CD4-positive, alpha-beta memory T cell (primary cell): Measurements from ENCODE around the gene DCST1. TPM values are rescaled to one million over a fixed set of nuclear protein-coding genes. Genes with fewer than 3 reads are reported as not detected.

Source experiments
- CTCF ChIA-PET: fragments of 350-600 bp; sonication (Branson Sonifier 250); formaldehyde crosslinking; loops from one replicate; lab custom pipeline; 2021; ENCODE audit warnings: inconsistent platforms; ENCODE audit not compliant: partially characterized antibody; lab: Charles Lee
- POLR2A ChIA-PET: fragments of 350-600 bp; sonication (Branson Sonifier 250); formaldehyde crosslinking; loops from one replicate; lab custom pipeline; 2021; ENCODE audit not compliant: partially characterized antibody; lab: Charles Lee
- DNase-seq, 5 donors: peaks; one replicate each; pipeline versions ENCODE4 v3.0.0 to v3.0.0-alpha.2; 2020 to 2022; ENCODE audit warnings: mixed read lengths in 1 of 5
- H3K27ac ChIP-seq: one replicate; pipeline ENCODE4 v1.7.0; 2013; ENCODE audit warnings: low read depth, low read length
- H3K27me3 ChIP-seq: 2 replicates; pipeline ENCODE4 v1.7.0; 2013; ENCODE audit warnings: mild to moderate bottlenecking, low read length, moderate library complexity; ENCODE audit not compliant: insufficient read depth
- H3K36me3 ChIP-seq: 2 replicates; pipeline ENCODE4 v1.7.0; 2013; ENCODE audit warnings: mild to moderate bottlenecking, low read length, moderate library complexity; ENCODE audit not compliant: insufficient read depth
- H3K4me1 ChIP-seq: 2 replicates; pipeline ENCODE4 v1.7.0; 2013; ENCODE audit warnings: mild to moderate bottlenecking, low read length, moderate library complexity; ENCODE audit not compliant: insufficient read depth
- H3K4me3 ChIP-seq, 2 donors: one replicate each; pipeline ENCODE4 v1.7.0; 2013; ENCODE audit warnings: low read length in 2 of 2, mild to moderate bottlenecking in 1 of 2
- H3K9me3 ChIP-seq, 2 donors: one replicate each; pipeline ENCODE4 v1.7.0; 2013; ENCODE audit warnings: low read length in 2 of 2, control low read depth in 1 of 2; ENCODE audit not compliant: control insufficient read depth in 1 of 2
- H3K27ac Mint-ChIP-seq, 7 donors: one replicate each; pipeline ENCODE4 v1.8.0; 2020 to 2021; ENCODE audit warnings: mixed read lengths in 7 of 7, mild to moderate bottlenecking in 6 of 7, inconsistent platforms in 3 of 7, moderate library complexity in 3 of 7
- H3K27me3 Mint-ChIP-seq, 2 donors: one replicate each; pipeline ENCODE4 v1.8.0; 2020 to 2021; ENCODE audit warnings: mixed read lengths in 2 of 2
- H3K36me3 Mint-ChIP-seq, 2 donors: one replicate each; pipeline ENCODE4 v1.8.0; 2020 to 2021; ENCODE audit warnings: mixed read lengths in 2 of 2, inconsistent platforms in 1 of 2, mild to moderate bottlenecking in 1 of 2
- H3K4me1 Mint-ChIP-seq, 4 donors: one replicate each; pipeline ENCODE4 v1.8.0; 2020 to 2021; ENCODE audit warnings: mixed read lengths in 4 of 4, mild to moderate bottlenecking in 1 of 4
- H3K4me3 Mint-ChIP-seq, 8 donors: one replicate each; pipeline ENCODE4 v1.8.0; 2020 to 2021; ENCODE audit warnings: mixed read lengths in 8 of 8, mild to moderate bottlenecking in 7 of 8, moderate library complexity in 6 of 8, inconsistent platforms in 3 of 8
- H3K9me3 Mint-ChIP-seq, 8 donors: one replicate each; pipeline ENCODE4 v1.8.0; 2020 to 2021; ENCODE audit warnings: mixed read lengths in 8 of 8, mild to moderate bottlenecking in 5 of 8, inconsistent platforms in 3 of 8, moderate library complexity in 1 of 8
- intact Hi-C: fragments of 100-400 bp; cut with micrococcal nuclease; formaldehyde crosslinking; loops from one replicate; pipeline ENCODE4 v1.15.1; 2023
- polyA plus RNA-seq, 2 donors: library from polyadenylated mRNA; unstranded; fragments of 300-500 nt; fragmentation: Illumina TruSeq; gene quantifications; one replicate each; pipeline ENCODE4 v1.2.3, GENCODE V29; 2021
- total RNA-seq, 2 experiments: library from RNA; stranded (reverse); gene quantifications; one replicate each; pipeline ENCODE4 v1.2.3, GENCODE V29; 2021

The DCST1 gene
- total and polyA plus RNA-seq, 4 experiments from 2014 or later = 0.14 TPM; not detected in 3

DNA sequence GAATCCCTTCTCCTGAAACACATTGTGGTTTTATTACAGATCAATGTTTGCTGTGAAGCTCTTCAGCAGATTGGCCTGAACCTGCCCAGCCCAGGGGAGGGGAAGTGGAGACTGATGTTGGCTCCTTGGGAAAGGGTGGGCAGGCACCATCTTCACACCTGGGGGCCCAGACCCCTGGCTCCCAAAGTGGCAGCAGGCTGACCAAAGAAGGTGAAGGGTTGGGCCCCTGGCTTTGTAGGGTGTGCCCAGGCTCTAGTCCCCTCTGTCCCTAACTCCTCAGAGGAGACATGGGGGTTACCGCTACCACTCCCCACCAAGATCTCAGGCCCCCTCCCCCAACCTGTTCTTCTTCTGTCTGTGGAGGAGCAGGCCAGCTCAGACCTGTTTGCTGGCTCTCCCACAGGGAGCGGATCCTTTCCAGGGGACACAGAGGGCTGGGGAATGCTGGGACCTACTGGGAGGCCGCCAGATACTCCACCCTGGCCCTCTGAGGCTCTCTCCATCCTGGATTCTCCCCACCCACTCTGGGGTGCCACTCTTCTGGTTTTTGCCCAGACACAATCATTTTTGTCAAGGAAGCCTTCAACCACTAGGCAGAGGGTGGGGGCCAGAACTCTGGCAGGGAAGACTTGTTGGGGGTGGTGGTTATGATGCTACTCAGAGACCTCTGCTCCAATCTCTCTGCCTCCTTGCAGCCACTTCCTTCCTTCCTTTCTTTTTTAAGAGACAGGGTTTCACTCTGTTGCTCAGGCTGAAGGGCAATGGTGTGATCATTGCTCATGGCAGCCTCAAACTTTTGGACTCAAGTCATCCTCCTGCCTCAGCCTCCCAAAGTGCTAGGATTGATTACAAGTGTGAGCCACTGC lies 40.0 kb downstream of the DCST1 start:
- Histone ChIP-seq H3K9me3 (no peaks in the 10 kb centered on the region), H3K4me3 (no peak overlapping the region), H3K27ac (no peak overlapping the region), H3K27me3 (no peaks in the 10 kb centered on the region), H3K4me1 (peaks cover 36% of the 10 kb centered on the region), H3K36me3 (no peaks in the 10 kb centered on the region)
- H3K27ac Mint-ChIP-seq = peak overlapping the region in 3 of 7 donors; percentile 48 to 52 (median 50)
- no peaks in the 10 kb centered on the region for H3K27me3 Mint-ChIP-seq
- peaks cover 14 to 61% (median 33%) of the 10 kb centered on the region in 4 donors for H3K4me1 Mint-ChIP-seq
- POLR2A ChIA-PET = interaction anchor here (1.3 to 3.9 kb wide), 3 partner anchors 9 to 12 kb away, joined by 3 to 19 read pairs (median 12); partner anchors contain the start of gene EFNA4
- intact Hi-C loops = no loop called here
- CTCF ChIA-PET = interaction anchor here (2.6 to 4.2 kb wide), 2 partner anchors 12 to 29 kb away, joined by 10 to 26 read pairs; no protein-coding TSS in a partner anchor
- peak overlapping the region in 2 of 8 donors; percentile 20 to 54 for H3K4me3 Mint-ChIP-seq
- H3K9me3 Mint-ChIP-seq = no peaks in the 10 kb centered on the region
- peaks cover 4 to 5% of the 10 kb centered on the region in 2 donors for H3K36me3 Mint-ChIP-seq
- DNase-seq = peak in 1 of 5 donors; percentile 26

DNA sequence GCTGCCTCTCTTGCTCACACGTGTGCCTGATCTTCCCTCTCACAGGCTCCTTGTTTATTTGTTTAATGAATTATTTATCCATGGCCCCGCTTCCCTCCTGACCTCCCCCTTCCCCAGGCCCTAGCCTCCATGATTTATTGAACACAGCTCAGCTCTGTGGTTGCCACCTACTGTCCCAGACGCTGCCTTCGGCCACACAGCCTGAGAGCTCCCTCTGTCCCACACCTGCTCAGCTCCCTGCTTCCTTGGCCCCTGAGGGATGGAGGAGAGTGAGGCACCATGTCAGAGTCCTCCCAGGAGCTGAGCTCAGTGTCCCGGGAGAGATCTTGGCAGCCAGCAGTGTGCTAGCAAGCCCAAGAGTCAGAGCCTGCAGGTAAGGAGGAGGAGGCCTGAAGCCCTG lies 41.9 kb downstream of the DCST1 start:
- ChIA-PET CTCF (interaction anchor here (1.0 to 4.2 kb wide), 7 partner anchors 10 to 93 kb away, joined by 3 to 26 read pairs (median 5); no protein-coding TSS in a partner anchor), POLR2A (interaction anchor here (0.7 kb wide), 1 partner anchor 11 kb away, joined by 4 read pairs; no protein-coding TSS in a partner anchor)
- no peaks in the 10 kb centered on the region for H3K36me3 Mint-ChIP-seq
- H3K27ac Mint-ChIP-seq = peak overlapping the region in 1 of 7 donors; percentile 71
- H3K4me1 ChIP-seq = peaks cover 45% of the 10 kb centered on the region
- H3K27me3 ChIP-seq = no peaks in the 10 kb centered on the region
- H3K9me3 Mint-ChIP-seq = no peaks in the 10 kb centered on the region
- no peak overlapping the region for H3K4me3 ChIP-seq
- no peak overlapping the region for H3K4me3 Mint-ChIP-seq
- intact Hi-C loops = no loop called here
- H3K27me3 Mint-ChIP-seq = peaks cover 0 to 5% of the 10 kb centered on the region in 2 donors
- no peak overlapping the region for H3K27ac ChIP-seq
- DNase-seq = no peak
- H3K4me1 Mint-ChIP-seq = peaks cover 22 to 64% (median 40%) of the 10 kb centered on the region in 4 donors
- H3K36me3 ChIP-seq = no peaks in the 10 kb centered on the region
- H3K9me3 ChIP-seq = no peaks in the 10 kb centered on the region

DNA sequence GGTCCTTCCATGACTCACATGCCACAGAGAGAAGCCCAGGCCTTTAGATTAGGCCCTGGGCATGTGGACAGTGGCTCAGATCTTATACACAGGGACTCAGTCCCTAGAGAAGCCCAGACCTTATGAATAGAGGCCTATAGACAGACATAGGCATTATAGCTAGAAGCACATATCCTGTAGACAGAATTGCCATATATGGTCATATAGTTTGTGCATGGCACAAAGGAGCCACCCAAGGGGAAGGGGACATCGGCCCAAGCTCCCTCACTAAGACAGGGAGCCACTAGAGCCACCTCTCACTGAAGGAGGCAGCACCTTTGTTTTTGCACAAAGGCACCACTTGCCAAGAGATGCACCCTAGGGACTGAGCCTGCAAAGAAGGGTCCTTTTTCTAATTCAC lies 42.7 kb downstream of the DCST1 start:
- ChIA-PET CTCF (interaction anchor here (1.0 to 4.2 kb wide), 5 partner anchors 9 to 92 kb away, joined by 3 to 26 read pairs (median 5); no protein-coding TSS in a partner anchor), POLR2A (interaction anchor here (1.5 kb wide), 1 partner anchor 12 kb away, joined by 3 read pairs; the partner anchor contains the start of gene EFNA4)
- Mint-ChIP-seq H3K27me3 (peaks cover 3 to 10% of the 10 kb centered on the region in 2 donors), H3K27ac (peak overlapping the region in 2 of 7 donors; percentile 2 to 76), H3K4me1 (peaks cover 25 to 64% (median 42%) of the 10 kb centered on the region in 4 donors), H3K9me3 (no peaks in the 10 kb centered on the region), H3K4me3 (peak overlapping the region in 1 of 8 donors; percentile 52), H3K36me3 (no peaks in the 10 kb centered on the region)
- H3K4me3 ChIP-seq = no peak overlapping the region
- no peak for DNase-seq
- H3K9me3 ChIP-seq = no peaks in the 10 kb centered on the region
- intact Hi-C loops = no loop called here
- H3K4me1 ChIP-seq = peaks cover 46% of the 10 kb centered on the region
- H3K27me3 ChIP-seq = peaks cover 4% of the 10 kb centered on the region
- H3K27ac ChIP-seq = no peak overlapping the region
- H3K36me3 ChIP-seq = no peaks in the 10 kb centered on the region

DNA sequence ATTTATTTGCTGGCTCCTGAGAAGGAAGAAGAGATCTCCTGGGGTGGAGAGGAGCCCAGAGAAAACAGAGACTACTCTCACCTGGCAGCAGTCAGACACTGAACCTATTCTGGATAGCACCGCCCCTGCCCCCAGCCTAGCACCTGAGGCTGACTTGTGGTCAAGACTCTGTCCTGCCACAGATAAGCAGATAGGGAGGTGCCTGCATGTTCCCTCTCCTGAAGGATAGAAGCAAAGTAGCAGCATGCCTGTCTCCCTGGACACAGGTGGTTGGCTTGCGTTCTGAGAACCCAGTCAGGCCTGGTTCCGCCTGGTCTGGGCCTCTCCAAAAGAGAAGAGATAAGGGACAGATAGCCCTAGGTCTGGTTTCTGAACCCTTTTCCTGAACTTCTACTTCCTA lies 43.7 kb downstream of the DCST1 start:
- Histone ChIP-seq H3K36me3 (no peaks in the 10 kb centered on the region), H3K27me3 (peaks cover 12% of the 10 kb centered on the region), H3K27ac (no peak overlapping the region), H3K4me1 (peaks cover 49% of the 10 kb centered on the region), H3K4me3 (no peak overlapping the region), H3K9me3 (no peaks in the 10 kb centered on the region)
- no peak for DNase-seq
- Mint-ChIP-seq H3K4me3 (peak overlapping the region in 4 of 8 donors; percentile 18 to 52 (median 34)), H3K36me3 (no peaks in the 10 kb centered on the region), H3K4me1 (peaks cover 27 to 63% (median 42%) of the 10 kb centered on the region in 4 donors), H3K27me3 (peaks cover 7 to 16% of the 10 kb centered on the region in 2 donors), H3K9me3 (no peaks in the 10 kb centered on the region), H3K27ac (peak overlapping the region in 4 of 7 donors; percentile 4 to 76 (median 18))
- ChIA-PET POLR2A (interaction anchor here (1.5 kb wide), 1 partner anchor 13 kb away, joined by 3 read pairs; the partner anchor contains the start of gene EFNA4), CTCF (interaction anchor here (1.5 to 2.4 kb wide), 2 partner anchors 14 to 15 kb away, joined by 5 to 10 read pairs; partner anchors contain the start of gene EFNA4)
- intact Hi-C loops = no loop called here

DNA sequence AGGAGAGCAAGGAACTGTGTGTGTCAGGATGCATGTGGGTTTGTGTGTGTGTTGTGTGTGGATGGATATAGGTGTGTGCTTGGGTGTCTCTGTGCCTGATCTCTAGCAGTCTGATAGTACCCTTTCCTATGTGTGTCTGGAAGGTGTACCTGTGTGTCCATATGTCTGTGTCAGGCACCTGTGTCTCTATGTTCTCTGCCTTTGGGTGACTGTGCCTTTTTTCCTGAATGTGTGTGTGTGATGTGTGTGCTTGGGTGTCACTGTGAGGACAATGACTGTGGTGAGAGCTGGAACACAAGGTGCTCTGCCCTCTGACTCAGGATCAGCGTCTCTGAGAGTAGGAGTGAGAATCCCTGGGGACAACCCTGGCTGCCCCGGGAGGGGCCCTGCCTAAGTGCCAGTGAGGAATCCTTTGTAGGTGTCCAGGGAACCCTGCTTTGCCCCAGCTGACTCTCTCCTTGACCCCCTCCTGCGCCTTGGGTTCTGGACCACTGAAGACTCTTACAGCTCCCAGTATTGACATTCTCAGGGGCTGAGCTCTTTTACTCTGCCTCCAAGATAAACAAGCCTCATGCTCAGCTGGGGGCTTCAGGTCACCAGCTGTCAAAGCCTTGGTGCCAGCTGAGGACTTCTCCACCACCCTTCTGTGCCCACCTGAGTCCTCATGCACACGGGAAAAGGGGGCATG lies 44.3 kb downstream of the DCST1 start:
- no peak overlapping the region for H3K4me3 ChIP-seq
- intact Hi-C loops = no loop called here
- Mint-ChIP-seq H3K36me3 (no peaks in the 10 kb centered on the region), H3K27me3 (peaks cover 7 to 21% of the 10 kb centered on the region in 2 donors), H3K9me3 (no peaks in the 10 kb centered on the region), H3K4me3 (peak overlapping the region; percentile 26 to 88 (median 55)), H3K4me1 (peaks cover 27 to 65% (median 44%) of the 10 kb centered on the region in 4 donors), H3K27ac (peak overlapping the region in 4 of 7 donors; percentile 2 to 70 (median 32))
- H3K9me3 ChIP-seq = no peaks in the 10 kb centered on the region
- H3K36me3 ChIP-seq = no peaks in the 10 kb centered on the region
- no peak overlapping the region for H3K27ac ChIP-seq
- peaks cover 55% of the 10 kb centered on the region for H3K4me1 ChIP-seq
- CTCF ChIA-PET = interaction anchor here (0.6 to 2.4 kb wide), 5 partner anchors 13 to 173 kb away, joined by 3 to 10 read pairs (median 3); partner anchors contain the start of gene EFNA4
- POLR2A ChIA-PET = interaction anchor here (0.5 to 1.9 kb wide), 6 partner anchors 14 to 1418 kb away, joined by 3 to 10 read pairs (median 3); partner anchors contain the start of genes ADAM15 and EFNA4
- DNase-seq = no peak
- H3K27me3 ChIP-seq = peaks cover 18% of the 10 kb centered on the region

DNA sequence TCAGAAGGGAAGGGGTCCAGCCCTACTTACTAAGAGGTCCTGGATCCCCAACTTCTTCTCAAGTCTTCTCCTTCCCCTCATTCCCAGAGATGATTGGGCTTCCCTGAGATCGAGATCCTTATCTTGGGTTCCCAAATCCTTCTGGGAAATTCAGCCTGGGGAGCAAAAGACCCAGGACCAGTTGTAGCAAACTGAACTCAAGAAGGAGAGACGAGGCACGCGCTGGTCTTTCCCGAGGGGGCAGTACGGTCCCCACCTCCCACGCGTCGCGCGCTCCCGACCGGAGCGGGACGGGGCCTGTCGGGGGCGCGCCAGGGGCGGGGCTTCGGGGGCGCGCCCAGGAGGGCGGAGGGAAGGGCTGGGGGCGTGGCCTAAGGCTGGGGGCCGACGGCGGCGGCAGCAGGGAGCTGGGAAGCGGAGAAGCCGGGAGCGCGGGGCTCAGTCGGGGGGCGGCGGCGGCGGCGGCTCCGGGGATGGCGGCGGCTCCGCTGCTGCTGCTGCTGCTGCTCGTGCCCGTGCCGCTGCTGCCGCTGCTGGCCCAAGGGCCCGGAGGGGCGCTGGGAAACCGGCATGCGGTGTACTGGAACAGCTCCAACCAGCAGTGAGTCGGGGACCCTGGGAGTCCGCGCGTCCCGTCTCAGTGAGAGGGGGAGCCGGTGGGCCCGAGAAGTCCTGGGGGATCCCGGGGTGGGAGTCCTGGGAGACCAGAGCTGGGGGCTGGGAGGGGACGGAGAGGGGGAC lies 45.0 kb downstream of the DCST1 start, which contains the start of gene EFNA3:
TSS of gene EFNA3 (plus strand) at position 369 of the 741 bp plus-strand sequence. CDS start at position 474, 105 bp downstream.
- ChIA-PET CTCF (interaction anchor here (0.6 to 2.4 kb wide), 7 partner anchors 16 to 173 kb away, joined by 3 to 10 read pairs (median 3); partner anchors contain the start of gene EFNA4), POLR2A (interaction anchor here (0.5 to 2.9 kb wide), 8 partner anchors 8 to 1418 kb away, joined by 3 to 16 read pairs (median 4); partner anchors contain the start of genes ADAM15 and EFNA4)
- Histone ChIP-seq H3K4me1 (peaks cover 55% of the 10 kb centered on the region), H3K36me3 (no peaks in the 10 kb centered on the region), H3K9me3 (no peaks in the 10 kb centered on the region), H3K27me3 (peaks cover 25% of the 10 kb centered on the region), H3K27ac (no peak within 1 kb of the TSS), H3K4me3 (peak within 1 kb of the TSS; percentile 41 to 42)
- peak within 1 kb of the TSS; percentile 59 to 84 (median 71) for H3K27ac Mint-ChIP-seq
- intact Hi-C loops = no loop called here
- peak in 4 of 5 donors; percentile 52 to 64 (median 53) for DNase-seq
- peak within 1 kb of the TSS; percentile 82 to 93 (median 86) for H3K4me3 Mint-ChIP-seq
- H3K9me3 Mint-ChIP-seq = no peaks in the 10 kb centered on the region
- H3K4me1 Mint-ChIP-seq = peaks cover 24 to 61% (median 40%) of the 10 kb centered on the region in 4 donors
- H3K27me3 Mint-ChIP-seq = peaks cover 9 to 23% of the 10 kb centered on the region in 2 donors
- H3K36me3 Mint-ChIP-seq = no peaks in the 10 kb centered on the region
